T-helper 2 cell treated with Interferon-gamma antibody and Interleukin-4, amounts not matched to agents 5 μg/mL and 100 μg/mL, for 36 hours (primary cell): ENCODE data around the gene ADGRF4.

ENCODE experiments used
- DNase-seq: peaks from one replicate; pipeline ENCODE4 v3.0.0; 2021; ENCODE audit warnings: low spot score
- H3K27ac Mint-ChIP-seq: one replicate; pipeline ENCODE4 v1.8.0; 2021; ENCODE audit warnings: mild to moderate bottlenecking, mixed read lengths
- H3K27me3 Mint-ChIP-seq: one replicate; pipeline ENCODE4 v1.8.0; 2021; ENCODE audit warnings: low read depth, mixed read lengths
- H3K36me3 Mint-ChIP-seq: one replicate; pipeline ENCODE4 v1.8.0; 2021; ENCODE audit warnings: low read depth, mixed read lengths
- H3K4me1 Mint-ChIP-seq: one replicate; pipeline ENCODE4 v1.8.0; 2021; ENCODE audit warnings: low read depth, mixed read lengths
- H3K4me3 Mint-ChIP-seq: one replicate; pipeline ENCODE4 v1.8.0; 2022; ENCODE audit warnings: mild to moderate bottlenecking, moderate library complexity, mixed read lengths
- H3K9me3 Mint-ChIP-seq: one replicate; pipeline ENCODE4 v1.8.0; 2021; ENCODE audit warnings: mixed read lengths

The ADGRF4 gene

GRCh38 chr6:47701363-47701762, 3.0 kb downstream of the ADGRF4 start:
- no peak overlapping the region for H3K27ac Mint-ChIP-seq
- no peak for DNase-seq

DNA sequence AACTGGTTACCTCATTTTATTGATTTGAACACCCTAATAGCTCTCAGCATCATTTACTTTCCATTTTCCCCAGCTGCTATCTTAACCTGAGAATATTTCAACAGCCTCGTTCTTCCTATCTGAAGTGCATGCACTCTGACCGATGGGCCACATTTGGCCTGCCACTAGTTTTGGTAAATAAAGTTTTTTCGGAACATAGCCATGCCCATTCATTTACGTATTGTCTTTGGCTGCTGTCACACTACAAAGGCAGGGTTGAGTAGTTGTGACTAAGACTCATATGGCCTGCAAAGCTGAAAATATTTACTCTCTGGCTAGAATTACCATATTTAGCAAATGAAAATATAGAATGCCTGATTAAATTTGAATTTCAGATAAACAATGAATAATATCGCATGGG, 10.8 kb downstream of the ADGRF4 start:
- peaks cover 28% of the 10 kb centered on the region for H3K27me3 Mint-ChIP-seq
- no peaks in the 10 kb centered on the region for H3K9me3 Mint-ChIP-seq
- H3K4me1 Mint-ChIP-seq: no peaks in the 10 kb centered on the region
- DNase-seq: no peak
- H3K27ac Mint-ChIP-seq: no peak overlapping the region
- no peak overlapping the region for H3K4me3 Mint-ChIP-seq
- H3K36me3 Mint-ChIP-seq: no peaks in the 10 kb centered on the region

More at GRCh38 chr6:47701363-47701762, 3.0 kb downstream of the ADGRF4 start:
- H3K4me1 Mint-ChIP-seq: peaks cover 2% of the 10 kb centered on the region
- H3K4me3 Mint-ChIP-seq: no peak overlapping the region
- peaks cover 6% of the 10 kb centered on the region for H3K27me3 Mint-ChIP-seq
- H3K36me3 Mint-ChIP-seq: no peaks in the 10 kb centered on the region
- H3K9me3 Mint-ChIP-seq: no peaks in the 10 kb centered on the region

DNA sequence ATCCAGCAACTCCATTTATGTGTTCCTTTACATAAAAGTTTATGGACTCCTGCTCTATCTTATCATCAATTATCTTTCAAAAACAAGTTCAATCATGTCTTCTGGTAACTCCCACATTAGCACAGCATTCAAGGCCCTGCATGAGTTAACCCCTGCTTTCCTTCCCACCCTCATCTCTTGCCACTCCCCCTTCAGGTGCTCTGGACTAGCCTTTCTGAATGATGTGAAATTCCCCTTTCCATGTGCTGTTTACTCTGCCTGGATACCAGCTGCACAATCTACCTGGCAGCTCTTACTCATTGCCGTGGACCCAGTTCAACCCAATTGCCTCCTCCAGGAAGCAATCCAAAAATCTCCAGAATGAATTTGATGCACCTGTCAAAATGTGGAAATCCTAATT, 11.9 kb downstream of the ADGRF4 start:
- H3K36me3 Mint-ChIP-seq: no peaks in the 10 kb centered on the region
- peaks cover 28% of the 10 kb centered on the region for H3K27me3 Mint-ChIP-seq
- no peak for DNase-seq

GRCh38 chr6:47713200-47713599, 14.8 kb downstream of the ADGRF4 start:
- no peaks in the 10 kb centered on the region for H3K9me3 Mint-ChIP-seq
- no peak for DNase-seq
- H3K4me3 Mint-ChIP-seq: no peak overlapping the region
- no peaks in the 10 kb centered on the region for H3K36me3 Mint-ChIP-seq
- H3K27ac Mint-ChIP-seq: no peak overlapping the region
- peaks cover 21% of the 10 kb centered on the region for H3K27me3 Mint-ChIP-seq
- H3K4me1 Mint-ChIP-seq: no peaks in the 10 kb centered on the region

More for the DNA sequence above, 11.9 kb downstream of the ADGRF4 start:
- H3K27ac Mint-ChIP-seq: no peak overlapping the region
- no peaks in the 10 kb centered on the region for H3K9me3 Mint-ChIP-seq
- H3K4me1 Mint-ChIP-seq: no peaks in the 10 kb centered on the region
- no peak overlapping the region for H3K4me3 Mint-ChIP-seq

GRCh38 chr6:47714802-47715201, 16.4 kb downstream of the ADGRF4 start:
- Mint-ChIP-seq H3K36me3 (no peaks in the 10 kb centered on the region), H3K27me3 (peaks cover 21% of the 10 kb centered on the region), H3K9me3 (no peaks in the 10 kb centered on the region), H3K4me3 (no peak overlapping the region), H3K27ac (no peak overlapping the region), H3K4me1 (no peaks in the 10 kb centered on the region)
- DNase-seq: no peak

DNA sequence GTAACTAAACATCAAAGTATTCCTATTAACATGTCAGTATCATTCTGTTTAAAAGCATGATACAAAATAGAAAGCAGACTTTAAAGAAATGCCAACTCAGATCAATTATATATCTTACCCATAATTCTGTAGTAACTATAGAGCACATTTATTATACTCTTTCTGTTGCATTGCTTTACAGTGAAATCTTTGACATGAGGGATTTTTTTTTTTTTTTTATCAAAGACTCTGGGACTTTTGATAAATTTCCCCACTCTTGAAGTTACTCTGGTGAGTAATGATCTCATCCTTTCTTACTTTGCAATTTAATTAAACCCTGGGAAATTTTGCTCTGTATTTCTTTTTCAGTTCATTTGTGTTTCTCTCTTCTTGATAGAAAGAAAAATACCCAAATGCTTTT, 17.4 kb downstream of the ADGRF4 start:
- Mint-ChIP-seq H3K4me1 (peaks cover 2% of the 10 kb centered on the region), H3K27me3 (peaks cover 23% of the 10 kb centered on the region), H3K36me3 (no peaks in the 10 kb centered on the region), H3K9me3 (no peaks in the 10 kb centered on the region), H3K4me3 (no peak overlapping the region), H3K27ac (no peak overlapping the region)
- DNase-seq: no peak

GRCh38 chr6:47716207-47716606, 17.8 kb downstream of the ADGRF4 start:
- Mint-ChIP-seq H3K27ac (no peak overlapping the region), H3K27me3 (peaks cover 23% of the 10 kb centered on the region), H3K4me3 (no peak overlapping the region), H3K4me1 (peaks cover 2% of the 10 kb centered on the region), H3K9me3 (no peaks in the 10 kb centered on the region), H3K36me3 (no peaks in the 10 kb centered on the region)
- no peak for DNase-seq

DNA sequence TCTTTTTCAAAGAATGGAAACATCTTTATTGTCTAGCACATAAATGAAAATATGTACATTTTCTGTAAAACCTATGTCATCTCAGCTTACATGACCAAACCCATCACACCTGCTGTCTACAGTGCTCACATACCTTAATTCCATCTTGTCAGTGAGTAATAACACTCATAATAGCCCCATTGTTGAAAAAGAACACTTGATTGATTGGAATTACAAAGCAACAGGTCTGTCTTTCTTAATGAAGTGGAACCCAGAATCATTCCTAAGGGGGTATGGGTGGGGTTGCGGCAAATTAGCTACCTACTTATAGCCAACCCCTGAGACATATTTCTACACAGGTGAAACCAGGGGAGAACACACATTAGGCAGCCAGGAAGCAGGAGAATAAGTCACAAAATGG, 20.2 kb downstream of the ADGRF4 start:
- Mint-ChIP-seq H3K27ac (no peak overlapping the region), H3K9me3 (no peaks in the 10 kb centered on the region), H3K36me3 (no peaks in the 10 kb centered on the region), H3K4me1 (peaks cover 14% of the 10 kb centered on the region), H3K27me3 (peaks cover 11% of the 10 kb centered on the region), H3K4me3 (no peak overlapping the region)
- DNase-seq: no peak

GRCh38 chr6:47721189-47721588, 22.8 kb downstream of the ADGRF4 start:
- H3K4me1 Mint-ChIP-seq: peaks cover 19% of the 10 kb centered on the region
- H3K36me3 Mint-ChIP-seq: no peaks in the 10 kb centered on the region
- DNase-seq: no peak
- H3K4me3 Mint-ChIP-seq: no peak overlapping the region
- H3K9me3 Mint-ChIP-seq: no peaks in the 10 kb centered on the region
- no peak overlapping the region for H3K27ac Mint-ChIP-seq
- H3K27me3 Mint-ChIP-seq: peaks cover 20% of the 10 kb centered on the region

- H3K4me3 Mint-ChIP-seq: no peak overlapping the region
- no peaks in the 10 kb centered on the region for H3K36me3 Mint-ChIP-seq
- H3K27ac Mint-ChIP-seq: no peak overlapping the region
- no peaks in the 10 kb centered on the region for H3K9me3 Mint-ChIP-seq
- no peak for DNase-seq
- peaks cover 19% of the 10 kb centered on the region for H3K4me1 Mint-ChIP-seq
- peaks cover 21% of the 10 kb centered on the region for H3K27me3 Mint-ChIP-seq
These were observed 23.8 kb downstream of the ADGRF4 start for GRCh38 chr6:47722194-47722593.

DNA sequence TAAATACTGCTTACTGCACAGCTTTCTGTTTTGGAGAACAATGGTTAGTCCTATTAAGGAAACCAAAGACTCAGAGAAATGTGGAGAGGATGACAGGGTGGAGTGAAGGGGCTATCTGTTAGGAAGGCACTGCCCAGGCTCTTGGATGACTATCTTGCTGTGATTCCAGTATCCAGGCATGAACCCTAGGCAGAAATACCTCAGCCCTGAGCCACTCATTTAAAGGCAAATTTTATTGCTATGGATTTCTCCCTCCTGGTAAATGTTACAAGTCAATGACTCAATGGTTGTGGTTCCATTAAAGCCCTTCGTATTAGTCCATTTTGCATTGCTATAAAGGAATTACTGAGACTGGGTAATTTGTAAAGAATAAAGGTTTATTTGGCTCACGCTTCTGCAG, 25.9 kb downstream of the ADGRF4 start:
- no peak overlapping the region for H3K27ac Mint-ChIP-seq
- H3K4me3 Mint-ChIP-seq: no peak overlapping the region
- H3K4me1 Mint-ChIP-seq: peaks cover 24% of the 10 kb centered on the region
- no peaks in the 10 kb centered on the region for H3K36me3 Mint-ChIP-seq
- H3K27me3 Mint-ChIP-seq: peaks cover 16% of the 10 kb centered on the region
- H3K9me3 Mint-ChIP-seq: no peaks in the 10 kb centered on the region
- DNase-seq: no peak

- H3K4me1 Mint-ChIP-seq: peaks cover 17% of the 10 kb centered on the region
- H3K27me3 Mint-ChIP-seq: peaks cover 15% of the 10 kb centered on the region
- no peak for DNase-seq
- H3K4me3 Mint-ChIP-seq: no peak overlapping the region
- H3K9me3 Mint-ChIP-seq: no peaks in the 10 kb centered on the region
- H3K27ac Mint-ChIP-seq: no peak overlapping the region
- no peaks in the 10 kb centered on the region for H3K36me3 Mint-ChIP-seq
These were observed 29.0 kb downstream of the ADGRF4 start for GRCh38 chr6:47727391-47727790.

GRCh38 chr6:47729019-47729418, 30.6 kb downstream of the ADGRF4 start:
- Mint-ChIP-seq H3K4me1 (peaks cover 7% of the 10 kb centered on the region), H3K36me3 (no peaks in the 10 kb centered on the region), H3K27me3 (peaks cover 26% of the 10 kb centered on the region), H3K4me3 (no peak overlapping the region), H3K9me3 (no peaks in the 10 kb centered on the region), H3K27ac (no peak overlapping the region)
- no peak for DNase-seq

DNA sequence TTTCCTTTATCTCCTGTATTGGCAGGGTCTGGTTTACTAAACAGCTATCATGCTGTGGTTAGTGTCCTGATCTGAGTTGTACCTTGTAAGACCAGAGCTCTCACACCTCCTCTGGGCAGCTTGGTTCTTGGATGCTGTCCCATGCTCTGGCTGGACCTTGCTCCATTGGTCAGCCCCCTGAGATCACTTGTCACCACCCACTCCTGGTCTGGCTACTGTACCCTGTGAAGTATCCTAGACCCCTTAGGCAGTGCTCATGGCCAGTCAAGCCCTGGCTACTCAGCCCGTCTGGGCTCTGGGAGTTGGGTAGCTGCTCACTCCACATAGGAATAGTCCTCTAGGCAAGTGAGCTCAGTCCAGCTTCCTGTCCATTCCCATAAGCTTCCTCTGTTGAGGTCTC, 31.1 kb downstream of the ADGRF4 start:
- no peak overlapping the region for H3K27ac Mint-ChIP-seq
- DNase-seq: no peak
- H3K36me3 Mint-ChIP-seq: no peaks in the 10 kb centered on the region
- H3K4me1 Mint-ChIP-seq: peaks cover 5% of the 10 kb centered on the region
- H3K4me3 Mint-ChIP-seq: no peak overlapping the region
- H3K9me3 Mint-ChIP-seq: no peaks in the 10 kb centered on the region
- H3K27me3 Mint-ChIP-seq: peaks cover 23% of the 10 kb centered on the region

- Mint-ChIP-seq H3K27ac (no peak overlapping the region), H3K4me3 (no peak overlapping the region), H3K36me3 (no peaks in the 10 kb centered on the region), H3K27me3 (peaks cover 27% of the 10 kb centered on the region), H3K9me3 (no peaks in the 10 kb centered on the region), H3K4me1 (peaks cover 1% of the 10 kb centered on the region)
- no peak for DNase-seq
These were observed 35.6 kb downstream of the ADGRF4 start for GRCh38 chr6:47733879-47734558.
